Dendritic cell treated with granulocyte-macrophage colony-stimulating factor and Interleukin-4, amounts not matched to agents 40 ng/mL and 50 ng/mL, for 4 days (primary cell): Measurements from ENCODE around the gene SUGP1.

ENCODE experiments used
- H3K27ac Mint-ChIP-seq: one replicate; pipeline ENCODE4 v1.8.0; 2022; ENCODE audit warnings: mild to moderate bottlenecking, mixed read lengths
- H3K27me3 Mint-ChIP-seq: one replicate; pipeline ENCODE4 v1.8.0; 2022; ENCODE audit warnings: mild to moderate bottlenecking, mixed read lengths
- H3K36me3 Mint-ChIP-seq: one replicate; pipeline ENCODE4 v1.8.0; 2022; ENCODE audit warnings: low read depth, mixed read lengths
- H3K4me1 Mint-ChIP-seq: one replicate; pipeline ENCODE4 v1.8.0; 2022; ENCODE audit warnings: low read depth, mixed read lengths
- H3K4me3 Mint-ChIP-seq: one replicate; pipeline ENCODE4 v1.8.0; 2022; ENCODE audit warnings: mild to moderate bottlenecking, moderate library complexity, mixed read lengths
- H3K9me3 Mint-ChIP-seq: one replicate; pipeline ENCODE4 v1.8.0; 2022; ENCODE audit warnings: mixed read lengths
- intact Hi-C: fragments of 100-400 bp; cut with micrococcal nuclease; formaldehyde crosslinking; loops from one replicate; pipeline ENCODE4 v1.15.0; 2022

The SUGP1 gene

GRCh38 chr19:19274146-19274545, 46.2 kb downstream of the SUGP1 start:
- Mint-ChIP-seq H3K4me1 (peaks cover 5% of the 10 kb centered on the region), H3K27me3 (peaks cover 44% of the 10 kb centered on the region), H3K27ac (no peak overlapping the region), H3K36me3 (peaks cover 42% of the 10 kb centered on the region), H3K4me3 (no peak overlapping the region), H3K9me3 (no peaks in the 10 kb centered on the region)
- intact Hi-C loops, result no loop called here

GRCh38 chr19:19271828-19272599, 48.3 kb downstream of the SUGP1 start:
- no peak overlapping the region for H3K27ac Mint-ChIP-seq

GRCh38 chr19:19270749-19271571, 49.3 kb downstream of the SUGP1 start:
- H3K27me3 Mint-ChIP-seq, result peaks cover 49% of the 10 kb centered on the region
- no peaks in the 10 kb centered on the region for H3K9me3 Mint-ChIP-seq
- peaks cover 11% of the 10 kb centered on the region for H3K36me3 Mint-ChIP-seq
- intact Hi-C loops, result no loop called here
- peaks cover 5% of the 10 kb centered on the region for H3K4me1 Mint-ChIP-seq
- H3K27ac Mint-ChIP-seq, result no peak overlapping the region
- H3K4me3 Mint-ChIP-seq, result no peak overlapping the region

More at GRCh38 chr19:19271828-19272599, 48.3 kb downstream of the SUGP1 start:
- Mint-ChIP-seq H3K27me3 (peaks cover 48% of the 10 kb centered on the region), H3K4me3 (no peak overlapping the region), H3K36me3 (peaks cover 21% of the 10 kb centered on the region), H3K9me3 (no peaks in the 10 kb centered on the region), H3K4me1 (peaks cover 5% of the 10 kb centered on the region)
- intact Hi-C loops, result no loop called here

- intact Hi-C loops, result no loop called here
- H3K27me3 Mint-ChIP-seq, result peaks cover 52% of the 10 kb centered on the region
- H3K36me3 Mint-ChIP-seq, result peaks cover 2% of the 10 kb centered on the region
- peaks cover 5% of the 10 kb centered on the region for H3K4me1 Mint-ChIP-seq
- H3K9me3 Mint-ChIP-seq, result no peaks in the 10 kb centered on the region
- no peak overlapping the region for H3K27ac Mint-ChIP-seq
- no peak overlapping the region for H3K4me3 Mint-ChIP-seq
These were observed 50.2 kb downstream of the SUGP1 start for GRCh38 chr19:19269952-19270694.

- intact Hi-C loops, result no loop called here
- H3K27ac Mint-ChIP-seq, result no peak overlapping the region
- no peak overlapping the region for H3K4me3 Mint-ChIP-seq
- H3K36me3 Mint-ChIP-seq, result no peaks in the 10 kb centered on the region
- peaks cover 52% of the 10 kb centered on the region for H3K27me3 Mint-ChIP-seq
- peaks cover 5% of the 10 kb centered on the region for H3K4me1 Mint-ChIP-seq
- H3K9me3 Mint-ChIP-seq, result no peaks in the 10 kb centered on the region
These were observed 51.6 kb downstream of the SUGP1 start for GRCh38 chr19:19268453-19269385.

- intact Hi-C loops, result no loop called here
- Mint-ChIP-seq H3K4me3 (no peak overlapping the region), H3K27me3 (peaks cover 53% of the 10 kb centered on the region), H3K4me1 (peaks cover 3% of the 10 kb centered on the region), H3K36me3 (no peaks in the 10 kb centered on the region), H3K9me3 (no peaks in the 10 kb centered on the region), H3K27ac (no peak overlapping the region)
These were observed 53.0 kb downstream of the SUGP1 start for GRCh38 chr19:19267305-19267704.

GRCh38 chr19:19263886-19264487, 56.3 kb downstream of the SUGP1 start:
- H3K27me3 Mint-ChIP-seq, result peaks cover 53% of the 10 kb centered on the region
- peaks cover 10% of the 10 kb centered on the region for H3K4me1 Mint-ChIP-seq
- H3K27ac Mint-ChIP-seq, result no peak overlapping the region
- peaks cover 4% of the 10 kb centered on the region for H3K9me3 Mint-ChIP-seq
- intact Hi-C loops, result no loop called here
- no peak overlapping the region for H3K4me3 Mint-ChIP-seq
- H3K36me3 Mint-ChIP-seq, result no peaks in the 10 kb centered on the region

- H3K4me3 Mint-ChIP-seq, result peak overlapping the region; percentile 37
These were observed 57.9 kb downstream of the SUGP1 start for GRCh38 chr19:19262190-19263057.

GRCh38 chr19:19261350-19262189, 58.7 kb downstream of the SUGP1 start:
- H3K27me3 Mint-ChIP-seq, result peaks cover 66% of the 10 kb centered on the region
- no peaks in the 10 kb centered on the region for H3K36me3 Mint-ChIP-seq
- peak overlapping the region; percentile 37 for H3K4me3 Mint-ChIP-seq
- peaks cover 10% of the 10 kb centered on the region for H3K4me1 Mint-ChIP-seq
- intact Hi-C loops, result no loop called here
- peak overlapping the region; percentile 28 for H3K27ac Mint-ChIP-seq
- peaks cover 9% of the 10 kb centered on the region for H3K9me3 Mint-ChIP-seq

More at GRCh38 chr19:19262190-19263057, 57.9 kb downstream of the SUGP1 start:
- H3K27me3 Mint-ChIP-seq, result peaks cover 59% of the 10 kb centered on the region
- H3K27ac Mint-ChIP-seq, result peak overlapping the region; percentile 7
- peaks cover 10% of the 10 kb centered on the region for H3K4me1 Mint-ChIP-seq
- H3K9me3 Mint-ChIP-seq, result peaks cover 9% of the 10 kb centered on the region
- no peaks in the 10 kb centered on the region for H3K36me3 Mint-ChIP-seq
- intact Hi-C loops, result no loop called here

- H3K27me3 Mint-ChIP-seq, result peaks cover 69% of the 10 kb centered on the region
These were observed 59.7 kb downstream of the SUGP1 start for GRCh38 chr19:19260417-19261214.

GRCh38 chr19:19259741-19260140, 60.6 kb downstream of the SUGP1 start:
- Mint-ChIP-seq H3K27ac (no peak overlapping the region), H3K4me3 (no peak overlapping the region), H3K27me3 (peaks cover 71% of the 10 kb centered on the region), H3K4me1 (peaks cover 19% of the 10 kb centered on the region), H3K9me3 (peaks cover 9% of the 10 kb centered on the region), H3K36me3 (no peaks in the 10 kb centered on the region)
- intact Hi-C loops, result no loop called here

More at GRCh38 chr19:19260417-19261214, 59.7 kb downstream of the SUGP1 start:
- Mint-ChIP-seq H3K36me3 (no peaks in the 10 kb centered on the region), H3K9me3 (peaks cover 9% of the 10 kb centered on the region), H3K27ac (peak overlapping the region; percentile 28), H3K4me1 (peaks cover 19% of the 10 kb centered on the region), H3K4me3 (peak overlapping the region; percentile 42)
- intact Hi-C loops, result no loop called here
